Astrocyte (in vitro differentiated cells and primary cell): ENCODE results near the gene DFFB. TPM values are rescaled to one million over a fixed set of nuclear protein-coding genes. Genes with fewer than 3 reads are reported as not detected.

ENCODE experiments used
- DNase-seq: peaks from one replicate; pipeline ENCODE4 v3.0.0-alpha.2; 2010; ENCODE audit warnings: low read depth
- FAIRE-seq: peaks from 2 replicates; lab custom pipeline; 2011; peaks lifted over from hg19 to GRCh38; lab: Jason Lieb, UNC
- H2AFZ ChIP-seq: 2 replicates; pipeline ENCODE4 v1.6.0; 2012; ENCODE audit warnings: low read depth, low read length, inconsistent platforms
- H3K27ac ChIP-seq: 2 replicates; pipeline ENCODE4 v1.5.1; 2011; ENCODE audit warnings: low read depth, low read length, inconsistent platforms
- H3K27me3 ChIP-seq: 2 replicates; pipeline ENCODE4 v1.6.0; 2011; ENCODE audit warnings: low read length, inconsistent platforms; ENCODE audit not compliant: insufficient read depth
- H3K36me3 ChIP-seq: 2 replicates; pipeline ENCODE4 v1.5.1; 2011; ENCODE audit warnings: low read length, inconsistent platforms; ENCODE audit not compliant: insufficient read depth
- H3K4me1 ChIP-seq: 2 replicates; pipeline ENCODE4 v1.5.1; 2011; ENCODE audit warnings: low read length, inconsistent platforms; ENCODE audit not compliant: insufficient read depth
- H3K4me2 ChIP-seq: 2 replicates; pipeline ENCODE4 v1.6.0; 2012; ENCODE audit warnings: low read length, inconsistent platforms
- H3K4me3 ChIP-seq: 2 replicates; pipeline ENCODE4 v1.5.1; 2011; ENCODE audit warnings: low read depth, mild to moderate bottlenecking, low read length, inconsistent platforms; ENCODE audit not compliant: insufficient read depth
- H3K79me2 ChIP-seq: 2 replicates; pipeline ENCODE4 v1.6.0; 2012; ENCODE audit warnings: mild to moderate bottlenecking, low read length, inconsistent platforms; ENCODE audit not compliant: insufficient read depth
- H3K9ac ChIP-seq: 2 replicates; pipeline ENCODE4 v1.6.0; 2012; ENCODE audit warnings: mild to moderate bottlenecking, low read length, inconsistent platforms
- H3K9me3 ChIP-seq: 2 replicates; pipeline ENCODE4 v1.5.1; 2012; ENCODE audit warnings: low read depth, mild to moderate bottlenecking, low read length, inconsistent platforms; ENCODE audit not compliant: insufficient read depth
- H4K20me1 ChIP-seq: 2 replicates; pipeline ENCODE4 v1.6.0; 2012; ENCODE audit warnings: low read length, inconsistent platforms; ENCODE audit not compliant: insufficient read depth
- H3K27ac Mint-ChIP-seq: one replicate; pipeline ENCODE4 v1.8.0; 2021; ENCODE audit warnings: mild to moderate bottlenecking, mixed read lengths; ENCODE audit not compliant: unreplicated experiment
- H3K27me3 Mint-ChIP-seq: one replicate; pipeline ENCODE4 v1.8.0; 2021; ENCODE audit warnings: low read depth, mixed read lengths; ENCODE audit not compliant: unreplicated experiment
- H3K36me3 Mint-ChIP-seq: one replicate; pipeline ENCODE4 v1.8.0; 2021; ENCODE audit warnings: low read depth, mixed read lengths; ENCODE audit not compliant: unreplicated experiment
- H3K4me1 Mint-ChIP-seq: one replicate; pipeline ENCODE4 v1.8.0; 2021; ENCODE audit warnings: low read depth, mixed read lengths; ENCODE audit not compliant: unreplicated experiment
- H3K4me3 Mint-ChIP-seq: one replicate; pipeline ENCODE4 v1.8.0; 2021; ENCODE audit warnings: mild to moderate bottlenecking, moderate library complexity, mixed read lengths; ENCODE audit not compliant: unreplicated experiment
- H3K9me3 Mint-ChIP-seq: one replicate; pipeline ENCODE4 v1.8.0; 2021; ENCODE audit warnings: mild to moderate bottlenecking, mixed read lengths; ENCODE audit not compliant: unreplicated experiment
- EZH2 ChIP-seq: IDR thresholded peaks from 2 replicates; pipeline ENCODE4 v1.6.1; 2012; ENCODE audit warnings: mild to moderate bottlenecking, low read length, inconsistent platforms; ENCODE audit not compliant: insufficient read depth
- total RNA-seq: library from RNA; stranded (reverse); gene quantifications from 2 replicates; pipeline ENCODE4 v1.2.1, GENCODE V29; 2021
- TF ChIP-seq, protein P1 (sequence below): IDR thresholded peaks from 2 replicates; pipeline ENCODE4 v1.5.1; 2011; ENCODE audit warnings: low read depth, mild to moderate bottlenecking, inconsistent platforms, low read length, moderate library complexity; ENCODE audit not compliant: insufficient read depth

DFFB gene
- total RNA-seq, 1 donor from 2014 or later, result 7.4 TPM

DNA sequence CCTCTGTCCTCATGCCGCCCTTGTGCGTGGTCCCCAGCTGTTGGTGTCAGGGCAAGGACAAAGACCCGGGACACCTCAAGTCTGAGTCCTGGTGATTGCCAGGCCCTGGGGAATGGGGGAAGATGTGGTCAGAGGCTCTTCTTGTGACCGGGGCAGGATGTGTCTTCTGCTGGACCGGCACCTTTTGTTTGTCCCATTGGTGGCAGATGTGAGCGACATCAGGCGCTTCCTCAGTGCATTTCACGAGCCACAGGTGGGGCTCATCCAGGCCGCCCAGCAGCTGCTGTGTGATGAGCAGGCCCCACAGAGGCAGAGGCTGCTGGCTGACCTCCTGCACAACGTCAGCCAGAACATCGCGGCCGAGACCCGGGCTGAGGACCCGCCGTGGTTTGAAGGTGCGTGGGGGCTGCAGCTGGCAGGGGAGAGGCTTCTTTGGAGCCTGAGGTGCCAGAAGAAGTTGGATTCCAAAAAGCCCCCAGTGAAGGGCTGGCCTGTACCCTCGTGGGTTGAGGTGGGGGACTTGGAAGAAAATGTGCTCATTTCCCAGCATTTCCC is 8.4 kb downstream of the DFFB start:
- Histone ChIP-seq H3K4me1 (no peaks in the 10 kb centered on the region), H3K36me3 (no peaks in the 10 kb centered on the region), H2AFZ (no peak overlapping the region), H3K27me3 (no peaks in the 10 kb centered on the region), H3K79me2 (no peaks in the 10 kb centered on the region), H4K20me1 (peaks cover 5% of the 10 kb centered on the region), H3K27ac (no peak overlapping the region), H3K9ac (no peak overlapping the region), H3K9me3 (no peaks in the 10 kb centered on the region), H3K4me3 (no peak overlapping the region), H3K4me2 (no peak overlapping the region)
- no peak overlapping the region for H3K27ac Mint-ChIP-seq
- TF ChIP-seq, protein P1, sequence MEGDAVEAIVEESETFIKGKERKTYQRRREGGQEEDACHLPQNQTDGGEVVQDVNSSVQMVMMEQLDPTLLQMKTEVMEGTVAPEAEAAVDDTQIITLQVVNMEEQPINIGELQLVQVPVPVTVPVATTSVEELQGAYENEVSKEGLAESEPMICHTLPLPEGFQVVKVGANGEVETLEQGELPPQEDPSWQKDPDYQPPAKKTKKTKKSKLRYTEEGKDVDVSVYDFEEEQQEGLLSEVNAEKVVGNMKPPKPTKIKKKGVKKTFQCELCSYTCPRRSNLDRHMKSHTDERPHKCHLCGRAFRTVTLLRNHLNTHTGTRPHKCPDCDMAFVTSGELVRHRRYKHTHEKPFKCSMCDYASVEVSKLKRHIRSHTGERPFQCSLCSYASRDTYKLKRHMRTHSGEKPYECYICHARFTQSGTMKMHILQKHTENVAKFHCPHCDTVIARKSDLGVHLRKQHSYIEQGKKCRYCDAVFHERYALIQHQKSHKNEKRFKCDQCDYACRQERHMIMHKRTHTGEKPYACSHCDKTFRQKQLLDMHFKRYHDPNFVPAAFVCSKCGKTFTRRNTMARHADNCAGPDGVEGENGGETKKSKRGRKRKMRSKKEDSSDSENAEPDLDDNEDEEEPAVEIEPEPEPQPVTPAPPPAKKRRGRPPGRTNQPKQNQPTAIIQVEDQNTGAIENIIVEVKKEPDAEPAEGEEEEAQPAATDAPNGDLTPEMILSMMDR, result no peak
- no peak for TF ChIP-seq EZH2
- H3K27me3 Mint-ChIP-seq, result no peaks in the 10 kb centered on the region
- no peak overlapping the region for H3K4me3 Mint-ChIP-seq
- DNase-seq (no peak), FAIRE-seq (no peak)
- no peaks in the 10 kb centered on the region for H3K9me3 Mint-ChIP-seq
- H3K36me3 Mint-ChIP-seq, result peaks cover 11% of the 10 kb centered on the region
- no peaks in the 10 kb centered on the region for H3K4me1 Mint-ChIP-seq

DNA sequence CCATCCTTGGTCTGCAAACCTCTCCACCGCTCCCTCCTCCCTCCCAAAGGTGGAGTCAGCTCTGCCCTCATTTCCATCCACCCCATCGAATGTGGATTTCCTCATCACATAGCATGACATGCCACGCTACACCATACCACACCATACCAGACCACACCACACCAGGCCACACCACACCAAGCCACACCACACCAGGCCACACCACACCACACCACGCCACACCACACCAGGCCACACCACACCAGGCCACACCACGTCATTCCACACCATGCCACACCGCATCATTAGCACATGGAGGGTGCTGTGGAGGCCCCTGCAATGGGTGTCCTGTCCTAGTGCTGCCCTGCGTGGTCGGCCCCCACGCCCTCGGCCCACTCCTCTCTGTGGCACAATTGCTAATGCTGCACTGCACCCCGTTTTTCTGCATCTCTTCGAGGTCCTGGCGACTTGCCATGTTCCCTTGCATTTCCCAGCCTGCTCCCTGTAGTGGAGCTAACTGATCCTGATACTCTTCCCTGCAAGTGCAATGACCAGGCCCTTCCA is 11.3 kb downstream of the DFFB start:
- H3K27me3 ChIP-seq, result no peaks in the 10 kb centered on the region
- H3K36me3 Mint-ChIP-seq, result peaks cover 17% of the 10 kb centered on the region
- DNase-seq (no peak), FAIRE-seq (no peak)
- no peak overlapping the region for H3K9ac ChIP-seq
- H3K4me3 ChIP-seq, result no peak overlapping the region
- H3K9me3 ChIP-seq, result no peaks in the 10 kb centered on the region
- no peak overlapping the region for H3K27ac ChIP-seq
- no peaks in the 10 kb centered on the region for H3K9me3 Mint-ChIP-seq
- no peaks in the 10 kb centered on the region for H3K4me1 Mint-ChIP-seq
- TF ChIP-seq, protein P1, result no peak
- no peak for TF ChIP-seq EZH2
- H3K27ac Mint-ChIP-seq, result no peak overlapping the region
- peaks cover 5% of the 10 kb centered on the region for H4K20me1 ChIP-seq
- no peaks in the 10 kb centered on the region for H3K4me1 ChIP-seq
- no peak overlapping the region for H3K4me3 Mint-ChIP-seq
- no peaks in the 10 kb centered on the region for H3K27me3 Mint-ChIP-seq
- no peaks in the 10 kb centered on the region for H3K36me3 ChIP-seq
- no peaks in the 10 kb centered on the region for H3K79me2 ChIP-seq
- H2AFZ ChIP-seq, result no peak overlapping the region
- no peak overlapping the region for H3K4me2 ChIP-seq

DNA sequence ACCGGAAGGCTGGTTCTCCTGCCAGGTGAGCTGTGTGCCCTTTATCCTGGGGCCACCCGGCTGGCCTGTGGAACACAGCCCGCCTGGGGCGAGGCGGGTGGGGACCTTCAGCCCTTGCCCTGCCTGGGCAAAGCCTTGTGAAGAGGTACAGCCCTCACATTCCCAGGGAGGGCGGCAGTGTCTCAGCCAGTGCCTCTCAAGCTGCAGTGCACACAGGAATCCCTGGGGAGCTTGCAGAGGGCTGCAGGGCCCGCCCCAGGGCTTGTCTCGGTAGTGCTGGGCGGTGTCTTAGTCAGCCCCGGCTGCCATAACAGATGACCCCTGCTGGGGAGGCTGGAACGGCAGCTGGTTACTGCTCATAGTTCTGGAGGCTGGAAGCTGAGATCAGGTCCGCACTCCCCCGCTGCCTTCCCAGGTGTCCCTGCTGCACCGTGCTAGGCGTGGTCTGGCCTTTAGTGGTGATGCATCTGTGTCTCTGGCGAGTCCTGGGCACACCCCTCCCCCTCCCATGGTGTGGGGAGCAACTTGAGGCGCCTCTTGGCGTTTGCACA is 12.6 kb downstream of the DFFB start:
- Histone ChIP-seq H2AFZ (no peak overlapping the region), H4K20me1 (peaks cover 5% of the 10 kb centered on the region), H3K4me3 (no peak overlapping the region), H3K9me3 (no peaks in the 10 kb centered on the region), H3K79me2 (no peaks in the 10 kb centered on the region), H3K27me3 (no peaks in the 10 kb centered on the region), H3K4me1 (no peaks in the 10 kb centered on the region), H3K4me2 (no peak overlapping the region), H3K27ac (no peak overlapping the region), H3K9ac (no peak overlapping the region), H3K36me3 (no peaks in the 10 kb centered on the region)
- FAIRE-seq, result no peak
- DNase-seq, result no peak
- Mint-ChIP-seq H3K9me3 (no peaks in the 10 kb centered on the region), H3K36me3 (peaks cover 17% of the 10 kb centered on the region), H3K27ac (no peak overlapping the region), H3K4me3 (no peak overlapping the region), H3K4me1 (no peaks in the 10 kb centered on the region), H3K27me3 (no peaks in the 10 kb centered on the region)
- TF ChIP-seq, protein P1, result no peak
- TF ChIP-seq EZH2, result no peak
